OCI-LY7 (cell line): ENCODE results near the gene SDHAF2. TPM values are rescaled to one million over a fixed set of nuclear protein-coding genes. Genes with fewer than 3 reads are reported as not detected.

ENCODE experiments used
- BruUV-seq: library from RNA; stranded (reverse); fragments of 400-500 nt; replicated peaks from 2 replicates; lab custom pipeline; 2021; lab: Mats Ljungman, UMichigan
- CTCF ChIA-PET: fragments of 300-600 bp; sonication (Branson Sonifier 250); formaldehyde crosslinking; loops from one replicate; lab custom pipeline; 2022; ENCODE audit warnings: antibody characterized with exemption; ENCODE audit not compliant: unreplicated experiment; lab: Charles Lee
- POLR2A ChIA-PET: fragments of 300-600 bp; sonication (Branson Sonifier 250); formaldehyde crosslinking; loops from one replicate; lab custom pipeline; 2022; ENCODE audit warnings: antibody characterized with exemption; lab: Charles Lee
- DNase-seq: peaks from one replicate; pipeline ENCODE4 v3.0.0-alpha.2; 2015; ENCODE audit warnings: low spot score
- H2AFZ ChIP-seq: fragments of 200-600 bp; sonication (generic), shearing (Covaris generic); 2 replicates; pipeline ENCODE4 v1.6.1; 2014; ENCODE audit warnings: mild to moderate bottlenecking, antibody characterized with exemption, low read length, moderate library complexity
- H3K27ac ChIP-seq: fragments of 200-600 bp; sonication (generic); 2 replicates; pipeline ENCODE4 v1.5.1; 2014; ENCODE audit warnings: mixed run types, low read depth, mild to moderate bottlenecking, moderate library complexity, low read length, inconsistent platforms; ENCODE audit not compliant: poor library complexity, severe bottlenecking
- H3K36me3 ChIP-seq: fragments of 200-600 bp; sonication (generic); 2 replicates; pipeline ENCODE4 v1.6.1; 2014; ENCODE audit warnings: mild to moderate bottlenecking, antibody characterized with exemption, low read length, moderate library complexity, mixed read lengths; ENCODE audit not compliant: insufficient read depth
- H3K4me1 ChIP-seq: fragments of 200-600 bp; sonication (generic); 2 replicates; pipeline ENCODE4 v1.5.1; 2014; ENCODE audit warnings: mild to moderate bottlenecking, low read length; ENCODE audit not compliant: insufficient read depth, poor library complexity, severe bottlenecking
- H3K4me2 ChIP-seq: fragments of 200-600 bp; sonication (generic); 2 replicates; pipeline ENCODE4 v1.6.1; 2014; ENCODE audit warnings: mild to moderate bottlenecking, low read length
- H3K4me3 ChIP-seq: fragments of 200-600 bp; sonication (generic); 2 replicates; pipeline ENCODE4 v1.5.1; 2014; ENCODE audit warnings: mild to moderate bottlenecking, low read depth, low read length; ENCODE audit not compliant: poor library complexity, severe bottlenecking
- H3K79me2 ChIP-seq: fragments of 200-600 bp; sonication (generic); 2 replicates; pipeline ENCODE4 v1.6.1; 2016; ENCODE audit warnings: low read depth, mild to moderate bottlenecking, low read length, moderate library complexity, mixed read lengths; ENCODE audit not compliant: insufficient read depth
- H3K9me2 ChIP-seq: fragments of 200-600 bp; sonication (generic); 2 replicates; pipeline ENCODE4 v1.6.1; 2016; ENCODE audit warnings: mild to moderate bottlenecking, low read length, mixed read lengths; ENCODE audit not compliant: insufficient read depth
- H3K9me3 ChIP-seq: fragments of 200-600 bp; sonication (generic); 2 replicates; pipeline ENCODE4 v1.6.1; 2014; ENCODE audit warnings: mild to moderate bottlenecking, mixed run types, low read length, mixed read lengths
- H4K20me1 ChIP-seq: fragments of 200-600 bp; sonication (generic); 2 replicates; pipeline ENCODE4 v1.6.1; 2014; ENCODE audit warnings: mild to moderate bottlenecking, antibody characterized with exemption, low read length, moderate library complexity, mixed read lengths; ENCODE audit not compliant: insufficient read depth
- EZH2phosphoT487 ChIP-seq: fragments of 200-600 bp; sonication (generic); IDR thresholded peaks from 2 replicates; pipeline ENCODE4 v1.6.1; 2018; ENCODE audit warnings: low read depth, borderline replicate concordance, mild to moderate bottlenecking, mixed run types, antibody characterized with exemption, low read length, moderate library complexity, mixed read lengths
- intact Hi-C: fragments of 100-400 bp; cut with micrococcal nuclease; formaldehyde crosslinking; loops from one replicate; pipeline ENCODE4 v1.10.0; 2022; ENCODE audit not compliant: unreplicated experiment
- total RNA-seq, 2 experiments: library from RNA; depleted of rRNA in 1 of 2; stranded (reverse); fragments of >200 nt in 1 of 2; shearing (Covaris generic) in 1 of 2; gene quantifications; 2 replicates each; pipeline ENCODE4 v1.2.3, GENCODE V29; 2014 to 2022
- TF ChIP-seq, protein P1 (sequence below): fragments of 200-600 bp; sonication (generic); conservative IDR thresholded peaks from 2 replicates; pipeline ENCODE4 v1.5.1; 2014; ENCODE audit warnings: mild to moderate bottlenecking, antibody characterized with exemption, low read length, moderate library complexity, mixed read lengths

The SDHAF2 gene
- total RNA-seq, 2 experiments from 2014 or later: 28.0 to 40.6 TPM

DNA sequence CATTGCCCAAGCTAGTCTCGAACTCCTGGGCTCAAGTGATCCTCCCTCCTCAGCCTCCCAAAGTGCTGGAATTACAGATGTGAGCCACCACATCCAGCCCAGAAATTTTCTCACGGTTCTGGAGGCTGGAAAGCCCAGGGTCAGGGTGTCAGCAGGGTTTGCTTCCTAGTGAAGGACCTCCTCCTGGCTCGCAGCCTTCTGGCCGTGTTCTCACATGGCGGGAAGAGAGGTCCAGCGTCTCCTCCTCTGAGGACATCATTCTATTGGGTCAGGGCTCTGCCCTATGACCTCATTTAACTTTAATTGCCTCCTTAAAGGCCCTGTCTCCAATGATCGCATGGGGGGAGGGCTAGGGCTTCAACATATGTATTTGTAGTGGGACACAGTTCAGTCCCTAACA lies 38.1 kb downstream of the SDHAF2 start:
- ChIA-PET CTCF (no interaction called here), POLR2A (no interaction called here)
- Histone ChIP-seq H3K79me2 (no peaks in the 10 kb centered on the region), H2AFZ (no peak overlapping the region), H3K36me3 (peaks cover 38% of the 10 kb centered on the region), H3K9me3 (no peaks in the 10 kb centered on the region), H3K4me1 (no peaks in the 10 kb centered on the region), H4K20me1 (no peaks in the 10 kb centered on the region), H3K4me2 (no peak overlapping the region), H3K4me3 (no peak overlapping the region), H3K27ac (no peak overlapping the region), H3K9me2 (no peaks in the 10 kb centered on the region)
- intact Hi-C loops: no loop called here
- no TSS peak for BruUV-seq
- TF ChIP-seq, protein P1, sequence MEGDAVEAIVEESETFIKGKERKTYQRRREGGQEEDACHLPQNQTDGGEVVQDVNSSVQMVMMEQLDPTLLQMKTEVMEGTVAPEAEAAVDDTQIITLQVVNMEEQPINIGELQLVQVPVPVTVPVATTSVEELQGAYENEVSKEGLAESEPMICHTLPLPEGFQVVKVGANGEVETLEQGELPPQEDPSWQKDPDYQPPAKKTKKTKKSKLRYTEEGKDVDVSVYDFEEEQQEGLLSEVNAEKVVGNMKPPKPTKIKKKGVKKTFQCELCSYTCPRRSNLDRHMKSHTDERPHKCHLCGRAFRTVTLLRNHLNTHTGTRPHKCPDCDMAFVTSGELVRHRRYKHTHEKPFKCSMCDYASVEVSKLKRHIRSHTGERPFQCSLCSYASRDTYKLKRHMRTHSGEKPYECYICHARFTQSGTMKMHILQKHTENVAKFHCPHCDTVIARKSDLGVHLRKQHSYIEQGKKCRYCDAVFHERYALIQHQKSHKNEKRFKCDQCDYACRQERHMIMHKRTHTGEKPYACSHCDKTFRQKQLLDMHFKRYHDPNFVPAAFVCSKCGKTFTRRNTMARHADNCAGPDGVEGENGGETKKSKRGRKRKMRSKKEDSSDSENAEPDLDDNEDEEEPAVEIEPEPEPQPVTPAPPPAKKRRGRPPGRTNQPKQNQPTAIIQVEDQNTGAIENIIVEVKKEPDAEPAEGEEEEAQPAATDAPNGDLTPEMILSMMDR: no peak
- no peak for TF ChIP-seq EZH2phosphoT487
- no peak for DNase-seq

DNA sequence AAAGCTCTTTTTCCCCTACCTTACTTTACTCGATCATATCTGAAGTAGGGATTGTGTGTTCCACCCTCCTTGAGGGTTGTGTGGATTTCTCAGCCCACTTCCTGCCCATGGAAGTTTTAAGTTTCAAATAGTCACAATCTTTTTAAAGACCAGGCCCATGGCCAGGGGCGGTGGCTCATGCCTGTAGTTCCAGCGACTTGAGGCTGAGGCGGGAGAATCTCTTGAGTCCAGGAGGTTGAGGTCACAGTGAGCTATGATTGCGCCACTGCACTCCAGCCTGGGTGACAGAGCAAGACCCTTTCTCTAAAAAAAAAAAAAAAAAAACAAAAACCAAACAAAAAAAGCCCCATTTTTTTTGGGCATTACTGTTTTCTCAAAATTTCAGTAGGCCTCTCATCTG lies 42.4 kb downstream of the SDHAF2 start:
- H3K9me2 ChIP-seq: no peaks in the 10 kb centered on the region
- no peak overlapping the region for H3K4me3 ChIP-seq
- ChIA-PET POLR2A (interaction anchor here (1.1 kb wide), 1 partner anchor 9 kb away, joined by 5 read pairs; no protein-coding TSS in a partner anchor), CTCF (no interaction called here)
- H2AFZ ChIP-seq: no peak overlapping the region
- no peak for TF ChIP-seq EZH2phosphoT487
- H3K79me2 ChIP-seq: no peaks in the 10 kb centered on the region
- H3K4me1 ChIP-seq: no peaks in the 10 kb centered on the region
- no peak overlapping the region for H3K4me2 ChIP-seq
- BruUV-seq: no TSS peak
- H3K9me3 ChIP-seq: no peaks in the 10 kb centered on the region
- intact Hi-C loops: no loop called here
- no peak overlapping the region for H3K27ac ChIP-seq
- peaks cover 28% of the 10 kb centered on the region for H3K36me3 ChIP-seq
- no peaks in the 10 kb centered on the region for H4K20me1 ChIP-seq
- DNase-seq: no peak

DNA sequence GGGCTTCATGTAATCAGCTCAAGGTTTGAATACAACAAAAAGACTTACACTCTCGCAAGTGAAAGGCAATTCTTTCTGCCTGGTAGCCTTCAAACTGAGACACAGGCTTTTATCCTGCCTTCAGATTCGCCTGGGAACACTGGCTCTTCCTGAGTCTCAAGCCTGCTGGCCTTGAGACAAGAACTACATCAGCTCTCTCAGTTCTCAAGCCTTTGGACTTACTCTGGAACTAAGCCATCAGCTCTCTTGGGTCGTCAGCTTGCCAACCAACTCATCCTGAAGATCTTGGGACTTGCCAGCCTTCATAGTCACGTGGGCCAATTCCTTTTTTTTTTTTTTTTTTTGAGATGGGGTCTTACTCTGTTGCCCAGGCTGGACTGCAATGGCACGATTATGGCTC lies 42.9 kb downstream of the SDHAF2 start:
- DNase-seq: no peak
- TF ChIP-seq EZH2phosphoT487: no peak
- TF ChIP-seq, protein P1: no peak

More for the DNA sequence above, 42.9 kb downstream of the SDHAF2 start:
- no peak overlapping the region for H3K27ac ChIP-seq
- no peaks in the 10 kb centered on the region for H3K4me1 ChIP-seq
- H3K4me2 ChIP-seq: no peak overlapping the region
- H3K4me3 ChIP-seq: no peak overlapping the region
- no peaks in the 10 kb centered on the region for H3K9me3 ChIP-seq
- H2AFZ ChIP-seq: no peak overlapping the region
- POLR2A ChIA-PET: interaction anchor here (1.1 kb wide), 1 partner anchor 10 kb away, joined by 5 read pairs; no protein-coding TSS in a partner anchor
- H3K9me2 ChIP-seq: no peaks in the 10 kb centered on the region
- H3K79me2 ChIP-seq: no peaks in the 10 kb centered on the region
- H4K20me1 ChIP-seq: no peaks in the 10 kb centered on the region
- peaks cover 22% of the 10 kb centered on the region for H3K36me3 ChIP-seq
- CTCF ChIA-PET: no interaction called here
- BruUV-seq: no TSS peak
- intact Hi-C loops: no loop called here
